GM21526 (cell line): ENCODE results near the gene SYNJ1.
"Not testable (repeated sequence)": the region's sequence is repeated elsewhere in the genome, so short reads cannot be mapped to it uniquely, and the experiment has no call there.

Experiments used
- ATAC-seq: cut with Tn5 transposase; IDR thresholded peaks from one replicate; pipeline ENCODE4 v1.9.1; 2021; ENCODE audit warnings: moderate library complexity; ENCODE audit not compliant: unreplicated experiment, low FRiP score

The SYNJ1 gene

DNA sequence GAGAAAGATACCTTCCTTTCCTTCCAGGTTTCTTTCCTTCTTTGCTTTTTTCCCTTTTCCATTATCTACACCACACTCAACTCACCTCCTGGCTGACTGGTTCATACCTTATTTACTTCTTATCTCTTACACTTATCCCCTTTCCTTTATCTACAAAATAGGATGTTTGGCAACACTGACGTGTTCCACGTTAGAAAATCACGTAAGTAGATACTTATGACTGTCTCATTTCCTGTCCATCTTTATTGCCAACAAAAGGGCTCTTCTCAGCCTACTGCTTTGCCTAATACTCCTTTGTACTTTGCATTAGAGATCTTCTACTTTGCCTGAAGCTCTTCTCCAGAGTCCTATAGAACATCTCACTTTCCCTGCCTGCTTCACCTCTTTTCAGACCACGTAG, 25.1 kb downstream of the SYNJ1 start:
- no peak for ATAC-seq

DNA sequence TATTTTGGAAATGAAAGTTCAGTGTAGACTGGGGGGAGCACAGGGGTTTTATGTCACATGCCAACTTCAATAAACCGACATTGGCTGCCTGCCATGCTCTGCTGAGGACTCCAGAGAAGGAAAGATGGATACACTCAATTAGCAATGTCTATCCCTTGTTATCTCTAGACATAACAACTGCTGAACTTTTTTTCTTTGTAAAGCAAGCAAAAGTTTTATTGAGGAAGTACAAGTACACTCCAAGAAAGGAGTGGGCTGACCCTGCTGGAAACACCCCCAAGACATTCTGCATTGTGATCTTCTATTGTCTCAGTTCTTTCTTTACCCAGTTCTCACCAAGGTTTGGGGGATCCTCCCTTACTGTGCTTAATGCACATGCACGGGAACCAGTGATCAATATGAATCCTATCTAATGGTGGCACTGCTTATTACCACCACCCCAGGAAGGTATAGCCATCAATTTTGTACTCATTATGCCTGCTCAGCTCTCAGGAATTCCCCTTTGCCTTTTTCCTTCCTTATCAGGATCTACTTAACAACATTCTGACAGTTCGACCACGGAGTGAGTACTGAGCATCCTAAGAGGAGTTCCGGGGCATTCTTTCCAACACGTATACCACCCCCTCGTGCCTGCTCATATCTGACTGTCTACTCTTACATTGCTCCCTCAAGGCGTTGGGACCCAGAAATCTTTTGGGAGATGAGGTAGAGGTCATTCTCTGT, 28.7 kb downstream of the SYNJ1 start:
- no peak for ATAC-seq

DNA sequence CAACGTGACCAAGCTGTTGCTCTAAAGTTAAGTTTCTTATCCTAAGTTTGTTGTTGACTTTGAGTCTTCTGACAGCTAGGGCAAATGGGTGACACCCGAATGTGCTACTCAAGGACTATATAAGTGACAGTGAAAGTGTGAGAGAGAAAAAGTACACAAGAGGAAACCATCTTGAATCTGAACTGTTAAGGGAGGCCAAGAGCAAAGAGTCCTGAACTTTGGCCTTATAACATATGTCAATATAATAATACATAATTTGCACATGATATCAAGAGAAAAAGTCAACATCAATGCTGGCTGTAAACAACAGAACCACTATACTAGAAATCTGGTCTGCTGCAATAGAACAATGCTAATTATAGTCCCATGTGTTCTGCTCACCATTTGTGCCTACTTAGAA, 29.5 kb downstream of the SYNJ1 start:
- no peak for ATAC-seq

DNA sequence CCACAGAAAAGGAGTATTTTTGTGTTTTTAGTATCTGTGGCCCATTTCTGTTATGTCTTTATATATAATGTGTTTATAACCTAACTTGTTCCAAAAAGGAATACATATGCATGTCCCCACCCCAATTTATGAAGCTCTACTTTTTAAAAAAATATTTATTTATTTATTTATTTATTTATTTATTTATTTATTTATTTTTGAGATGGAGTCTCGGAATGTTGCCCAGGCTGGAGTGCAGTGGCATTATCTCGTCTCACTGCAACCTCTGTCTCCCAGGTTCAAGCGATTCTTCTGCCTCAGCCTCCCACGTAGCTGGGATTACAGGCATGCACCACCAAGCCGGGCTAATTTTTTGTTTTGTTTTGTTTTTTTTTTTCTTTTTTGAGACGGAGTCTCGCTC, 32.3 kb downstream of the SYNJ1 start:
- ATAC-seq, result not testable (repeated sequence)

DNA sequence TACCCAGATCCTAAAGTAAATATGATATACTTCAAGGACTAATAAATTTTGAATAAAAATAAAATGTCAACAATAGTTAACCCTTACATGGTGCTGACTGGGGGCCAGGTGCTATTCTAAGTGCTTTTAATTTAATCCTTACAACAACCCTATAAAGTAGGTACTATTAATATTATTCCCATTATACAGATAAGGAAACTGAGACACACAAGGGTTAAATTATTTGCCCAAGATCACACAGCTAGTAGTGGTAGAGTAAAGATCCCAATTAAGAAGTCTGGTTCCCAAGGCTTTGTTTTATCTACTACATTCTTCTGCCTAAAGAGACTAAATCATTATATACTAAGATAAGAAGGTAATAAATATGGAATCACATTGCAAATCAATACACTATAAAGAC, 34.2 kb downstream of the SYNJ1 start:
- ATAC-seq, result no peak

DNA sequence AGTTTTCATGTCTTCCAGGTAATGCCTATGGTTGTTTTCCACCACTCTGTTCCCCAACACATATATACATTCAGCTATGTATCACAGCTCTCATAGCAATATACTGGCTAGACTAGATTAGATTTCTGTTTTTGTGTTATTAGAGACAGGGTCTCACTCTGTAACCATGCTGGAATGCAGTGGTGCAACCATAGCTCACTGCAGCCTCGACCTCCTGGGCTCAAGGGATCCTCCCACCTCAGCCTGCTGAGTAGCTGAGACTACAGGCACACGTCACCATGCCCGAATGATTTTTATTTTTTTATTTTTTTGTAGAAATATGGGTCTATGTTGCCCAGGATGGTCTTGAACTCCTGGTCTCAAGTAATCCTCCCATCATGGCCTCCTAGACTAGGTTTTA, 37.7 kb downstream of the SYNJ1 start:
- ATAC-seq, result no peak

DNA sequence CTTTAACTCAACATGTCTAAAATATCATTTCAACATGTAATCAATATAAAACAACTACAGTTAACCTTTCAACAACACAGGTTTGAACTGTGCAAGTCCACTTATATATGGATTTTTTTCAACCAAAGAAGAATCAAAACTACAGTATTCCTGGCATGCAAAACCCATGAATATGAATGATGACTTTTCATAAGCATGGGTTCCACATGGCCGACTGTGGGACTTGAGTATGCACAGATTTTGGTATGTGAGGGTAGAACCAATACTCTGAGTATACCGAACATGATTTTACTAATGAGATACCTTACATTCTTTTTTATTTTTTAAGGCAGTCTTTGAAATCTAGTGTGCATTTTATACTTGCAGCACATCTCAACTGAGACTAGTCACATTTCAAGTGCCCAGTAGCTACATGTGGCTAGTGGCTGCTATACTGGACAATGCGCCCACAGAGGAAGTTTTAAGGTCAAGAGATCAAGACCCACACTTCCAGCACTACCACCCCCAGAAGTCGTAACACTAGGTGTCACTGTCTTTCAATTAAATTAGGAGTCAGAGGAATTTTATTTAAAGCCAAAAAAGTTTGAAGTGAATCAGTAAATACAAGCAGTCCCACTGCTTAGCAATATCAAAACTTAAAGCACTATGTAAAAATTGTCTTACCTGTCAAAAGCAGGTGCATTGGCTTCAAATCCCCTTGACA, 40.0 kb downstream of the SYNJ1 start:
- ATAC-seq, result no peak

DNA sequence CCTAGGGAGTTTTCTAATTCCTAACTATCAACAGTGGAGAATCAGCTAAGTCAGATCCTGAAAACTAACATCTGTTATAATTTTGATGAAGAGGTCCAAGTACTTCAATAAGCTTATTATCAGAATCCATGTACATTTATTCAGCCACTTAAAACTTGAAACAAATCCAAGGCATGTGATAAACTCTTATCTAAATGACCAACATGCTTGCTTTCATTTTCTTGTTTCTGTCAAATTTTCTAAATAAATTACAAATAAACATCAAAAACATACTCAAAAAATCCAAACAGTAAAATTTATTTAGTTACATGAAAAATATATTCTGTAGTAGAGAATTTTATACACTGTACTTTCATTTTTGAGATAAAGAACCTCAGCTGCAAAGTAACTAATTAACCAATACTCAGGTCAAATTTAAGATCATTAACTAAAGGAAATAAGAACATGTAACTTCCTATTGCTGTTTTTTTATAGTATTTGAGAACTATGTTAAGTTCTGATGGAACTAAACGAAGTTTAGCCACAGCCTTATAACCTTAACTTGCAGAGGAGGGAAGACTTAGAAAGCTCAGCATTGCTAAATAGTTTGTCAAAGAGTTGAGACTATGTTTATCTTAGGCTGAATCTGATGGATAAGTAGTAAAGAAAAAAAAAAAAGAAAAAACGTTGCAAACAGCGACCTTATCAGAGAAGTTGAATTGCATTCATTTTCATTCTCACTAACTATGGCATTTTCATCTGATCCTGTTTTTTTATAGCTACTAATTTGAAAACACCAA, 44.9 kb downstream of the SYNJ1 start:
- no peak for ATAC-seq

DNA sequence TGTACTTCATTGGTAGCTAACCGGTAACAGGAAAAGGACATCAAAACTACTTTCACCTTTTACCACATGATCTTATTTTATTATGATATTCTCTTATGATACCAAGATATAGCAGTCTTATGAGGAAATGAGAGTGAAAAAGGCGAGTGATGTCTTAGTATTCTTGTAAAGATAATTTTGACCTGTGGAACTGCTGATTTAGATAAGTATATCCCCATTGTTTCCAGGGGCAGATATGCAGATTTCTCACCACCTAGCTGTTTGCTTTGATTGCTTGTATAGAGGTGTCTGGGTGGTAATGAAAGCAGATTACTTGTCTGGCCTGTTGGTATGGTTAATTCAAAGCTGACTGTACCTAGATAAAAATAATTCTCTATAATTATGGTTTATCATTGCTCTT, 53.1 kb downstream of the SYNJ1 start:
- ATAC-seq, result no peak

DNA sequence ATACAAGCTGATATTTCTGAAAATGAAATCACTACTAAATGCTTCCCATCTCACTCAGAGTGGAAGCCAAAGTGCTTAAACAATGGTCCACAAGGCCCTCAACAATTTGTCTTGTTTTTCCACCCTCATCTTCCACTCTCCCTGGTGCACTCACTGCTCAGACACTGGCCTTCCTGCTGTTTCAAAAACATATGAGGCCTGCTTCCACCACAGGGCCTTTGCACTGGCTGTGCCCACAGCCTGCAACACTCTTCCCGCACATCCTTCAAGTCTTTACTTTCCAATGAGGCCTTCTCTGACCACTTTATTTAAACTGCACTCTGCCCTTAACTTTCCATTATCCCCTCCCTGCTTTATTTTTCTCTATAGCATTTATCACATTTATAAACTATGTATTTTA, 53.8 kb downstream of the SYNJ1 start:
- no peak for ATAC-seq

DNA sequence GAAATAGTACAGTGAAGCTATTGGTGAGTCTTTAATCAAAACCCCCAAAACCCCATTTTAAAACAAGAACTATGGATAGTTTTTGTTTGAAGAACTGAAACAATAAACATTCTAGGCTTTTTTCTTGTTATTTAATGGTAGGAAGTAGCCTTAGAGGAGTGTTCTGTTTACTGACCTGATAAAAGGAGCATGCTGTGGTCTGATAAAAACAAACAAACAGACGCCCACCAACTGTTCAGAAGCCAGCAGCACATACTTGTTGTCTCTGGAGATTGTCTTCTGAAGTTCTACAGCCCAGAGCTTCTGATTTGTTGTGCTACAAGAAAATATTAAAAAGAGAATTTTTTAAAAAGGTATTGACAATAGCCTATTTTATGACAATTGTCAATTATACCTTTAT, 61.6 kb downstream of the SYNJ1 start:
- no peak for ATAC-seq

DNA sequence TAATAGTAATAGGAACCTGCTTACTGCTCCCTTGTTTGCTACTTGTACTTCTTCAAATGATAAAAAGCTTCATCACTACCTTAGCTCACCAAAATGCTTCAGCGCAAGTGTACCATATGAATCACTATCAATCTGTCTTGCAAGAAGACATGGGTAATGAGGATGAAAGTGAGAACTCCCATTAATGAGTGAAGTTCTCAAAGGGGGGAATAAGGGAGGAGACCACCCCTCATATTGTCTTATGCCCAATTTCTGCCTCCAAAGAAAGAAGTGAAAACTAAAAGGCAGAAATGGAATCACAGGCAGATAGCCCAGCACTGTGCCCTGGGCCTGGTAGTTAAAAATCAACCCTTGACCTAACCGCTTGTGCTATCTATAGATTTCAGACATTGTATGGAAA, 63.7 kb downstream of the SYNJ1 start:
- ATAC-seq, result not testable (repeated sequence)

DNA sequence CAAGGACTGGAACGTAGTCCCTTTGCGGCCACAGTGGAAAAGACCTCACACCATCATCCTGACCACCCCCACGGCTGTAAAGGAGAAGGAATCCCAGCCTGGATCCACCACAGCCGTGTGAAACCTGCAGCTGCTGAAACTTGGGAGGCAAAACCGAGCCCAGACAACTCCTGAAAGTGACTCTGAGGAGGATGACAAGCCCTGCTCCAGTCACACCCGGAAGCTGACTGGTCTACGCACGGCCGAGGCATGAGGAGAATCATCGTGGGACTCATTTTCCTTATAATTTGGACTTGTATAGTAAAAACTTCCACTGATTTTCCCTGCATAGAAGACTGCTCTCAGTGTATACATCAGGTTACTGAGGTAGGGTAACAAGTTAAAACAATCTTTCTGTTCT, 65.8 kb downstream of the SYNJ1 start:
- not testable (repeated sequence) for ATAC-seq

DNA sequence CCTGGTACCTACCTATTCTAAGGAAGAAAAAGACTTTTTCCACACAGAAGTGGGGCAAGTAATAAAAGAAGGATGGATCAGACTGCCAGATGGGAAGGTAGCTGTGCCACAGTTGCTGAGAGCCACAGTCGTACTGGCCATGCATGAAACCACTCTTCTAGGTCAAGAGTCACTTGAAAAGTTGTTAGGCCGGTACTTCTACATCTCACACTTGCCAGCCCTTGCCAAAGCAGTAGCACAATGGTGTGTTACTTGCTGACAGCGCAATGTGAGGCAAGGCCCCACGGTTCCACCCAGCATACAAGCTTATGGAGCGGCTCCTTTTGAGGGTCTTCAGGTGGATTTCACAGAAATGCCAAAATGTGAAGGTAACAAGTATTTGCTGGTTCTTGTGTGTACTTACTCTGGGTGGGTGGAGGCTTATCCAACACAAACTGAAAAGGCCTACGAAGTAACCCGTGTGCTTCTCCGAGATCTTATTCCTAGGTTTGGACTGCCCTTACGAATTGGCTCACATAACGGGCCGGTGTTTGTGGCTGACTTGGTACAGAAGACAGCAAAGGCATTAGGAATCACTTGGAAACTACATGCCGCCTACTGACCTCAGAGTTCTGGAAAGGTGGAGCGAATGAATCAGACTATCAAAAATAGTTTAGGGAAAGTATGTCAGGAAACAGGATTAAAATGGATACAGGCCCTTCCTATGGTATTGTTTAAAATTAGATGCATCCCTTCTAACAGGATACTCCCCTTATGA, 66.6 kb downstream of the SYNJ1 start:
- ATAC-seq, result not testable (repeated sequence)

DNA sequence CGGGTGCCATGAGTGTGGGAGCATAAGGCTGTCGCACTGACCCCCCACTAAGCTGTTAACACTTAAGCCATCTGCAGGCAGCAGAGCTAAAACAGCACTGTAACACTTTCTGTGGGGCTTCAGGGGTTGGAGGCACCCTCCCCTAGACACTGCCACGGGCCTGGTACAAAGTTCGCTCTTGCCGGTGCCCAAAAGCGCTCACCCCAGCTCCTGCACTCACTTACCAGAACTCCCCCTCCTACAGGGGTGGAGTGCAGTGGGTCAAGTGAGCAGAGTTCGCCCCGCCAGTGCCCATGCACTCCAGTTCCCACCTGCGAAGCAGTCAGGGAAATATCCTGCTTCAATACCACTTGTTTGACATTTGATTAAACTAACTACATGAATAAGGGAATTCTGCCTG, 69.3 kb downstream of the SYNJ1 start:
- no peak for ATAC-seq

DNA sequence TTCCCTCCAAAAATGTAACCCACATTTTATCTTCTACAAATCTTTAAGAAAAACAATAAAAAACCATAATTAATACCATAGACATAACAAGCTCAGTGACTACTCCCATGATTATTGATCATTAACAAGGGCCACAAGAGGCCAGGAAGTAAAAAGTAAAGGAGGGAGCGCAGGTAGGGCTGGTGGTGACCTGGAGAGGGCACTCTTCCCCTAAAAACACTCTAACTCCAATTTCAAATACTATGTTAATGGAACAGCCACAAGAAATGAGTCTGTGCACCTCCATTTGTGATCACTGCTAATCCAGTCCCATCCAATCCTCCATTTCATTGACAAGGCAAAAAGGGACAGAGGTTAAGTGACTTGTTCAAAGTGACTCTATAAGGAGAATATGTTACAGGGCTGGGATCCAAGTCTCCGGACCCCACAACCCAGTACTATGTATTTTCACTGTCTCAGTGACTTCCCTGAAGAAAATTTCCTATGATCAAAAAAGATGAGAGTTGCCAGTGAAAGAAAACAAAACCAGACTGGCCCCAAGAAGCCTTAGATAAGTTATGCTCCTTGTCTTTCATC, 74.4 kb downstream of the SYNJ1 start:
- ATAC-seq, result no peak

DNA sequence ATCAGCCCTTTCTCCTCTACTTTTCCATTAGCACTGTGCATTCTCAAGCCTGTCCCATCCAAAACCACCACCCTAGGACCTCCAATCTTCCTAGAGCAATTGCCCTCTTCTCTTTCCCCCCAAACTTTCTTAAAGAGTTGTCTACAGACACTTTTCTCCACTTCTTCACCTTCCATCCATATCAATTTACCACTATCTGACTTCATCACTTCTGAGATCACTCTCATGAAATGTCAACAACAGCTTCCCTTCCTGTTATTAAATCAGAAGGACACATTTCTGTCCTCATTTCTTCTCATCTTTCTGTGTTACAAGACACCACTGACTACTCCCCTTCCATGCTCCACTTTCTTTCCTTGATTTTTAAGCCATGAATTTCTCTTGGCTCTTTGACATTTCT, 79.6 kb downstream of the SYNJ1 start:
- ATAC-seq, result no peak

DNA sequence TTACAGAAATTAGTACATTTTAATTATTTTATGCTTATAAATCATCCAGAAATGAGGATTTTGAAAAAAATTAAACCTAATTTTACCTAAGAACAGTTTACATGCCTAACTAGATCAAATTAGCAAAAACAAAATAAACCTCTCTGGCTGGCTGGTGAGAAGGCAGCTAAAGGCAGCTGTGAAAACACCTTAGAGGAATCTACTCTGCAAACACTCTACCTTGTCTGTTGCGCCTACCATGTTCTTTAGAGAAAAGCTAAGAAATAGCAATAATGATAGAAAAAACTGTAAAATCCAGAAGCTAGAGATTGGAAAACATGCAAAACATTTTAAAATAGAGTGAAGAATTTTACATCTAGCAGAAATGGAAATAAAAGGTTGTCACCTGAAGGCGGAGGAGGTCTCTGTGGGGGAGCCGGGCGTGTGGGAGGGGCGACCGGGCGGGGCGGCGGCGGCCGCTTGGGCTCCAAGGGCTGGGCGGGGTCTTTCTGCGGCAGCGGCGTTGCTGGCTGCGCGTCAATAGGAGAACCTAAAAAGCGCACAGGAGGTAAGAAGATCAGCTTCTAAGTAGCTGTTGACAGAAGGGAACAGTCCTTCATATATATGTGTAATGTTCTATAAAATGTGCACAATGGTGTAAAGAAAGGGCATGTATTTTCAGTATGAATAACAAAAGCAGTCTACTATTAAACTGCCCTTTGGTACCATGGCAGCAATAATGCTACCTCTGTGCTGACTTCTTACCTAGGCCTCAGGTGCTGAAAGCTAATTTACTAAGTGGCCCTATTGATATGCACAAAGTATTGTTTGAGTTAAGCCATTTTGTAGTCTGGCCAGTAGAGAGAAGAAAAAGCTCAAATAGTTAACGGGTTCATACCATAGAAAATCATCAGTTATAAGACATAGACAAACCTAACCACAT, 82.3 kb downstream of the SYNJ1 start:
- no peak for ATAC-seq
